NCI-H2196 treated with DMSO at 0.1 percent for 48 hours (cell line): ENCODE results near the gene GRHPR.
"Not testable (repeated sequence)": the region's sequence is repeated elsewhere in the genome, so short reads cannot be mapped to it uniquely, and the experiment has no call there.

ENCODE experiments used
- DNase-seq: peaks from one replicate; lab custom pipeline; 2025; ENCODE audit not compliant: unreplicated experiment; lab: John Stamatoyannopoulos, UW

Gene GRHPR

GRCh38 chr9:37420271-37421215 is 2.0 kb upstream of the GRHPR start:
- DNase-seq, result no peak

DNA sequence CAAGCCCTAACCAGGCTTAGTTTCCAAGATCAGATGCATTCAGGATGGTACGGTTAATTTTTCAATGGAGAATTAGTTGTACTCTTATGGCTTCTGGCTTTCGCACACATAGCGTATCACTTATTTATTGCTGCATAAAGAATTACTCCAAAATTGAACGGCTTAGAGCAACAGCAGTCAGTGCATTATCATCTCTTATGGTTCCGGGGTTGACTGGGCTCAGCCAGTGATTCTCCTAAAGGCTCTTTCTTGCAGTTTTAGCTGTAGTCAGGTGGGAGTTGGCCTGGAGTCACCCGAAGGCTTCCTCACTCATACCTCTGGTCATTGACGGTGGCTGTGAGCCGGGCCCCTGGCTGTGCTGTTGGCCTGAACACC is 595 bp upstream of the GRHPR start:
- no peak for DNase-seq

DNA sequence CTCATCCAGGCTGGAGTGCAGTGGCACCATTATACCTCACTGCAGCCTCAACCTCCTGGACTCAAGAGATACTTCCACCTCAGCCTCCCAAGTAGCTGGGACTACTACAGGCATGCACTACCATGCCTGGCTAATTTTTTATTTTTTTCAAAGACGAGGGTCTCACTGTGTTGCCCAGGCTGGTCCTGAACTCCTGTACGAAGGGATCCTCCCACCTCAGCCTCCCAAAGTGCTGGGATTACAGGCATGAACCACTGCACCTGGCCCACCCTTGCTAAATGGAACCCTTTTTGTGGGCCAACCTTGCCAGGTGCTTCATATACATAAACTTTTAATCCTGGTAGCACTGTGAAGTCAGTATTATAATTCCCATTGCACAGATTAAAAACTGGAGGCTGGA is 1.0 kb downstream of the GRHPR start:
- DNase-seq, result no peak

GRCh38 chr9:37424204-37424685 is 1.7 kb downstream of the GRHPR start:
- DNase-seq, result no peak

- no peak for DNase-seq
These were observed 2.3 kb downstream of the GRHPR start for GRCh38 chr9:37424686-37425297.

- no peak for DNase-seq
These were observed 2.8 kb downstream of the GRHPR start for GRCh38 chr9:37425298-37425752.

DNA sequence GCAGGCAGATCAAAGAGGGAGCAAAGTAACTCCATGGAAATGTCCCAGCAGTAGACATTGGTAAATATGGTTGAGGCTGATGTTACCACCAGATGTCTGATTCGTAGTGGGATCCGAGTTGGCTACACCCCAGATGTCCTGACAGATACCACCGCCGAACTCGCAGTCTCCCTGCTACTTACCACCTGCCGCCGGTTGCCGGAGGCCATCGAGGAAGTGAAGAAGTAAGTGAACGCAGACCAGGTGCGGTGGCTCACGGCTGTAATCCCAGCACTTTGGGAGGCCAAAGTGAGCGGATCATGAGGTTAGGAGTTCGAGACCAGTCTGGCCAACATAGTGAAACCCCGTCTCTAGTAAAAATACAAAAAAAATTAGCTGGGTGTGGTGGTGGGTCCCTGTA is 3.9 kb downstream of the GRHPR start:
- not testable (repeated sequence) for DNase-seq

- DNase-seq, result no peak
These were observed 4.3 kb downstream of the GRHPR start for GRCh38 chr9:37426846-37427245.

DNA sequence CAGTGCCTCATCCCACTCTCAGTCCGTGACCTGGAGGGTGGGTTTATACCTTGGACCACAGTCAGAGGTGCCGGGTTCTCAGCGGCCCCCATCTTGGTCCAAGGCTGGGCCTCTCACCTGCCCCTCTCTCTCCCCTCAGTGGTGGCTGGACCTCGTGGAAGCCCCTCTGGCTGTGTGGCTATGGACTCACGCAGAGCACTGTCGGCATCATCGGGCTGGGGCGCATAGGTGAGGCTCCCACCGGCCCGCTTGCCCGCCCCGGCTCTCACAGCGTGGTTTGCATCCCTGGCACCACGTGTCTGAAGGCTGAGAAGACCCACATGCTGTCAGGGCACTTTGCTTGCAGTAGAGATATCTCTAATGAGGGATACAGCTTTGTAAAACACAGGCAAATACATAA is 5.8 kb downstream of the GRHPR start:
- DNase-seq, result no peak

- no peak for DNase-seq
These were observed 7.2 kb downstream of the GRHPR start for GRCh38 chr9:37429441-37430285.

GRCh38 chr9:37430841-37431597 is 8.5 kb downstream of the GRHPR start:
- no peak for DNase-seq

DNA sequence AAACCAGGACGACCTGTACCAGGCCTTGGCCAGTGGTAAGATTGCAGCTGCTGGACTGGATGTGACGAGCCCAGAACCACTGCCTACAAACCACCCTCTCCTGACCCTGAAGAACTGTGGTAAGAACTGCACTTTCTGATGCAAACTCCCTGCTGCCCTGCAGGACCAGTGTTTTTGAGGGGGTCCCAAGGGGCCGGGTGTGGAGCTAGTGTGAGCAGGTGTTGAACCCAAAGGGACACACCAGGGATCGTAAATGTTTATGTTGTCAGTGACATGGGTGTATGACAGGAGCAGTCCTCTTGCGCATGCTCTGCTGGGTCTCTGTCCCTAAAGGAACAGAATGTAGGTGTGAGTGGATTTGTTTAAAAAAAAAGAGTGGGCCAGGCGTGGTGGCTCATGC is 9.5 kb downstream of the GRHPR start:
- DNase-seq, result no peak

DNA sequence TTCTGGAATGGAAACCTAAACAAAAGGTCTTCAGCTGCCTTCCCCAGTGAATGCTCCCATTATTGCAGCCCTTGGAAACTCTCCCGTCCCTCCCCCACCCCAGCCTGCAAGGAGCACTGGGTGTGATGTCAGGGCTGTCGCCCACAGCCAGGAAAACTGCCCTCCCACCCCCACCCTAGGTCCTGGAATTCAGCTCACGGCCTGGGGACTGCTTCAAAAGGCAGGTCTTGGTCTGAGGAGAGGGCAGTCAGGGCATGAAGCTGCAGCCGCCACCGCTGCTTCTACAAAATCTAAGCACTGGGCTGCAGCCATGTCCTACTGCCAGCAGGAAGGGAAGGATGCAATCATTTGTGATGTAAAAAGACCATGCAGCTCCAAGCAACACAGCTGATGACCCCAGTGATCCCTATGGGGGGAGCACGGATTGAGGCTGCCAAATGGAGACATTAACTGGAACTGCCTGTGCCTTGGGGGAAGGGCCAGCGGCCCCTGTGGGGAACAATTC is 11.4 kb downstream of the GRHPR start:
- no peak for DNase-seq

DNA sequence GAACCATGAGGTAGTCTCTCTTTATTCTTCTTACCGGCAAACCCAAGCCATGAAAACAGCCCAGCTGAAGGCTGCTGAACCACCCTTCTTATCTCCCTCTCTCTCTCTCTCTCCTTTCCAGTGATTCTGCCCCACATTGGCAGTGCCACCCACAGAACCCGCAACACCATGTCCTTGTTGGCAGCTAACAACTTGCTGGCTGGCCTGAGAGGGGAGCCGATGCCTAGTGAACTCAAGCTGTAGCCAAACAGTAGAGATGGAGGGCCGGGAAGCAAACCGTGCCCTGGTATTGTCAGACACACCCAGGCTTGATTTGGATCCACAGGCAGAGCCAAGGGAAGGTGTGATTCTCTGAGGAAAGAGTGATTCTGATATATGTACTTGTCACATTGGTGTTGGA is 14.0 kb downstream of the GRHPR start:
- no peak for DNase-seq

DNA sequence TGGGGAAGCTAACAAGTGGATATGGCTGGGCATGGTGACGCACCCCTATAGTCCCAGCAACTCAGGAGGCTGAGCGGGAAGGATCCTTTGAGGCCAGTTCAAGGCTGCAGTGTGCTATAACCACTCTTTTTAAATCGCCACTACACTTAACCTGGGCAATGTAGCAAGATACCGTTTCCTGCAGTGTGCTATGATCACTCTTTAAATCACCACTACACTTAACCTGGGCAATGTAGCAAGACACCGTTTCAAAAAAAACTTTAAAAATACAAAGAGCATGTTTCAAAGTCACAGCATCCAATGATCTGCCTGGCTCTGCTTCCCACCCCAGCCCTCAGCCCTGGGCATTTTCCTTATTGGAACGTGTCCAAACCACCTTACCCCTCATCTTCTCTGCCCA is 14.5 kb downstream of the GRHPR start:
- no peak for DNase-seq

DNA sequence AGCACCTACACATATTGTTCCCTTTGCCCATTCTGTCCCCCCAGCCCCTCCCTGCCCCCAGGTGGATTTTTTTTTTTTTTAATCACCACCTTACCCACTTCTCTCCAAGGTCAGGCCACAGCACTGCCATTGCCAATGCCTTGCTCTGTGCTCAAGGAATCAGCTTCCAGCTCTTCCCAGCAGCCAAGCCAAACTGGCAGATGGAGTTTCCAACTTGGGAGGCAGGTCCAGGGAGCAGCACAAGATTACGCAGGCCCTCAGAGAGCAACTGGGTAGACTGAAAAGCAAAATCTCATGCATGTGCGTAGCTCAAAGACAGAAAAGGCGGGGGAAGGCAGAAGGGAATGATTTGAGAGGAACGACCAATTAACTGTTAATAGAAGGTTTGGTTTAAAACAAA is 15.1 kb downstream of the GRHPR start:
- no peak for DNase-seq

GRCh38 chr9:37438359-37438758 is 15.9 kb downstream of the GRHPR start:
- DNase-seq, result no peak

GRCh38 chr9:37441776-37442370 is 19.4 kb downstream of the GRHPR start:
- DNase-seq, result no peak

DNA sequence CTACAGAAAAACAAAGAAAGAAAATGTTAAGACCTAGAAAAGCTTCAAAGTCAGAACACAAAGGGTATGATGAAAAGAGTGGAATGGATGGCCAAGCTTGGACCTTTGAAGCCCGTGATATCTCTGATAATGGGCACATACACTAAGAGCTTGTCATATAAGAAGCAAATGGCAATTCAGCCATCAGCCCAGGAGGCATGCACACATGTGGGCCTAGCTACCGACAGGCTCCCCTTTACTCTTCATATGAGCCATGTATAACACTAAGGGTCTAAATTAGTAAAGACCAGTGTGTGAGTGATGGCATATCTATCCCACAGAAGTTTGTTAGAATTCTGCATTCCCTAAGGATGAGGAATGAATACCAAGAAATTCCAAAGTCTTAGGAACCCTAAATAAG is 20.1 kb downstream of the GRHPR start:
- no peak for DNase-seq

DNA sequence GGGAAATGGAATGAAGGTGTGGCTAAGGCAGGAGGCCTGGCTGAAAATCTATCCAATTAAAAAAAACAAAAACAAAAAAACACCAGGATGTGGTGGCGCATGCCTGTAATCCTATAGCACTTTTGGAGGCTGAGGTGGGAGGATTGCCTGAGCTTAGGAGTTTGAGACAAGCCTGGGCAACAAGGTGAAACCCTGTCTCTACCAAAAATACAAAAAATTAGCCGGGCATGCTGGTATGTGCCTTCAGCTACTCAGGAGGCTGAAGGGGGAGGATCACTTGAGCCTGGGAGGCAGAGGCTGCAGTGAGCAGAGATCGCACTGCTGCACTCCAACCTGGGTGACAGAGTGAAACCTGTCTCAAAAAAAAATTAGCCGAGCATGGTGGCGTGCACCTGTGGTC is 21.1 kb downstream of the GRHPR start:
- no peak for DNase-seq
